Body of pancreas (tissue), 4 donors: ENCODE measurements around the gene MLEC. TPM values are rescaled to one million over a fixed set of nuclear protein-coding genes. Genes with fewer than 3 reads are reported as not detected.

ENCODE experiments used
- ATAC-seq: fragments of 150-250 bp; one replicate; pipeline ENCODE4 v1.9.1; 2016
- DNase-seq, 4 donors: peaks; one replicate each; pipeline ENCODE4 v3.0.0-alpha.2; 2019
- H3K27ac ChIP-seq, 4 donors: fragments of 200-600 bp; sonication (generic); 1 replicate in 3 of 4; 2 replicates in 1 of 4; pipeline versions ENCODE4 v1.5.1 to v1.6.1; 2016 to 2019; ENCODE audit warnings: mild to moderate bottlenecking in 1 of 4, mixed read lengths in 1 of 4, moderate library complexity in 1 of 4
- H3K27me3 ChIP-seq, 2 donors: fragments of 200-600 bp; sonication (generic); one replicate each; pipeline ENCODE4 v1.6.0; 2016; ENCODE audit warnings: mild to moderate bottlenecking in 1 of 2
- H3K36me3 ChIP-seq, 2 donors: fragments of 200-600 bp; sonication (generic); replicated peaks in 1 of 2; 2 replicates each; pipeline ENCODE4 v1.5.1; 2016; ENCODE audit warnings: low read depth in 2 of 2; ENCODE audit not compliant: insufficient read depth in 1 of 2
- H3K4me1 ChIP-seq: fragments of 200-600 bp; sonication (generic); one replicate; pipeline ENCODE4 v1.6.0; 2016
- H3K4me3 ChIP-seq, 2 donors: fragments of 200-600 bp; sonication (generic); 1 replicate in 1 of 2; 2 replicates in 1 of 2; pipeline ENCODE4 v1.5.1; 2016 to 2019
- H3K9me3 ChIP-seq, 3 donors: fragments of 200-600 bp; sonication (generic); 1 replicate in 2 of 3; 2 replicates in 1 of 3; pipeline ENCODE4 v1.5.1; 2016
- POLR2A ChIP-seq, 3 donors: fragments of 450-650 bp; IDR thresholded peaks; one replicate each; pipeline ENCODE4 v1.6.1; 2016; ENCODE audit warnings: antibody characterized with exemption in 3 of 3, mild to moderate bottlenecking in 2 of 3
- WGBS, 2 donors: methylation state at CpG; one replicate each; pipeline ENCODE4 v1.1.5; 2017; 5-methylcytosine and 5-hydroxymethylcytosine counted together
- intact Hi-C: fragments of 100-400 bp; cut with DNase I; formaldehyde crosslinking; loops from one replicate; pipeline ENCODE4 v1.15.1; 2023
- total RNA-seq, 2 donors: library from RNA; depleted of rRNA; stranded (reverse); fragments of >200 nt; gene quantifications; one replicate each; pipeline ENCODE4 v1.1.0, GENCODE V29; 2016
- TF ChIP-seq, protein P1 (sequence below), 7 experiments: fragments of 450-650 bp in 4 of 7; fragments of 200-600 bp in 3 of 7; sonication (generic) in 3 of 7; IDR thresholded peaks; one replicate each; pipeline ENCODE4 v1.5.1; 2016 to 2019; ENCODE audit warnings: antibody characterized with exemption in 7 of 7

The MLEC gene
- total RNA-seq, 2 donors from 2014 or later, result 54.7 to 107 TPM

DNA sequence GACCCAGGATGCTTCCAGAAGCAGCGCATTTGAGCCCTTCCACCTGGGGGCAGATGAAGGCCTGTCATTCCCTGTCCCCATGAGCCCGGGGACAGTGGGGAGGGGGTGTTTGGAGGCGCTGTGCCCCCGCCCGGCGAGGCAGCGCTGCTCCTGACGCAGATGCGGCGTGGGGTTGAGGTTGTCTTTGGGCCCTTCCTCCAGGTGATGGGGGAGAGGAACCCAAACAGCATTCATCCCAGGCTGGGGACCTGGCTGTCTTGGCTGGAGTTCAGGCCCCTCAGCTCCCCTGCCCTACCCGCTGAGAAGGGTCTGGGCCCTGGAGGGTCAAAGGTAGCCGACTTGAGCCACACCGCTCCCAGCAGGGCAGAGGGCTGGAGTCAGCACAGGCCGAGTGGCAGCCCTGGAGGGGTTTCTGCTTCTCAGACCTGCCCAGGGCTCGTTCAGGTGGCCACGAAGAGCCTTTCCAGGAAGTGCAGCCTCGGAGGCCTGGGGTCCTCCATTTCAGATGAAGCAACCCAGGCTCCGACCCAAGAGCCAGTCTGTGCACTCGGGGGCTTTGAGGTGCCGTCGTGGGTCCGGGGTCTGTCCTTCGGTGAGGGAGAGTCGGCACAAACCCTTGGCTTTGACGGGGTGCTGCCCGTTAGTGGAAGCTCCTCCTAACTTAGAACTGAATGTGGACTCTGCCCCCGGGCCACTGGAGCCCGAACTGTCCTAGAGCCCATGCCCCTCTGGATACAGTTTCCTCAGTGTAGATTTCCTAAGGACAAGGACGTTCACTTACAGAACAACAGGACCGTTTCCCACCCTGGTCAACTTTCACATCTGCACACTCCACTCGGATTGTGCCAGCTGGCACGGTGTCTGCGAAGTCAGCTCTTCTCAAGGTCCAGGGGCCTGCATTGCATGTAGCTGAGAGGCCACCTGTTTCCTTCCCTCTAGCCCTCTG is 54.8 kb downstream of the MLEC start:
- Histone ChIP-seq H3K4me3 (no peak overlapping the region), H3K4me1 (peaks cover 10% of the 10 kb centered on the region), H3K27me3 (no peaks in the 10 kb centered on the region), H3K27ac (peak overlapping the region in 3 of 4 donors; percentile 40 to 46 (median 43)), H3K36me3 (peaks cover 0 to 2% of the 10 kb centered on the region in 2 donors), H3K9me3 (no peaks in the 10 kb centered on the region)
- peak; percentile 70 to 91 (median 88) for DNase-seq
- TF ChIP-seq POLR2A (IDR thresholded peaks at IDR 0.05), result no peak
- TF ChIP-seq, protein P1, sequence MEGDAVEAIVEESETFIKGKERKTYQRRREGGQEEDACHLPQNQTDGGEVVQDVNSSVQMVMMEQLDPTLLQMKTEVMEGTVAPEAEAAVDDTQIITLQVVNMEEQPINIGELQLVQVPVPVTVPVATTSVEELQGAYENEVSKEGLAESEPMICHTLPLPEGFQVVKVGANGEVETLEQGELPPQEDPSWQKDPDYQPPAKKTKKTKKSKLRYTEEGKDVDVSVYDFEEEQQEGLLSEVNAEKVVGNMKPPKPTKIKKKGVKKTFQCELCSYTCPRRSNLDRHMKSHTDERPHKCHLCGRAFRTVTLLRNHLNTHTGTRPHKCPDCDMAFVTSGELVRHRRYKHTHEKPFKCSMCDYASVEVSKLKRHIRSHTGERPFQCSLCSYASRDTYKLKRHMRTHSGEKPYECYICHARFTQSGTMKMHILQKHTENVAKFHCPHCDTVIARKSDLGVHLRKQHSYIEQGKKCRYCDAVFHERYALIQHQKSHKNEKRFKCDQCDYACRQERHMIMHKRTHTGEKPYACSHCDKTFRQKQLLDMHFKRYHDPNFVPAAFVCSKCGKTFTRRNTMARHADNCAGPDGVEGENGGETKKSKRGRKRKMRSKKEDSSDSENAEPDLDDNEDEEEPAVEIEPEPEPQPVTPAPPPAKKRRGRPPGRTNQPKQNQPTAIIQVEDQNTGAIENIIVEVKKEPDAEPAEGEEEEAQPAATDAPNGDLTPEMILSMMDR (IDR thresholded peaks at IDR 0.05), result no peak
- intact Hi-C loops, result no loop called here
- 51 to 78% methylated on average over 14 to 31 of the region's 33 CpGs for WGBS, 2 donors
- ATAC-seq, result peak; percentile 85

GRCh38 chr12:120744922-120745493 is 58.1 kb downstream of the MLEC start:
- no peaks in the 10 kb centered on the region for H3K9me3 ChIP-seq
- H3K27ac ChIP-seq, result no peak overlapping the region
- TF ChIP-seq, protein P1 (IDR thresholded peaks at IDR 0.05), result no peak
- no peak for TF ChIP-seq POLR2A (IDR thresholded peaks at IDR 0.05)
- intact Hi-C loops, result no loop called here
- H3K4me1 ChIP-seq, result peaks cover 10% of the 10 kb centered on the region
- H3K4me3 ChIP-seq, result no peak overlapping the region
- no peaks in the 10 kb centered on the region for H3K27me3 ChIP-seq
- WGBS, 2 donors, result 80 to 83% methylated on average over 5 to 15 of the region's 15 CpGs
- no peaks in the 10 kb centered on the region for H3K36me3 ChIP-seq
- no peak for DNase-seq
- ATAC-seq, result no peak

- Histone ChIP-seq H3K27ac (no peak overlapping the region), H3K4me3 (no peak overlapping the region), H3K4me1 (no peaks in the 10 kb centered on the region), H3K27me3 (no peaks in the 10 kb centered on the region), H3K36me3 (no peaks in the 10 kb centered on the region), H3K9me3 (no peaks in the 10 kb centered on the region)
- DNase-seq, result no peak
- 86 to 93% methylated on average over 7 of the region's 7 CpGs for WGBS, 2 donors
- no peak for ATAC-seq
- TF ChIP-seq, protein P1 (IDR thresholded peaks at IDR 0.05), result no peak
- no peak for TF ChIP-seq POLR2A (IDR thresholded peaks at IDR 0.05)
- intact Hi-C loops, result no loop called here
These were observed 61.3 kb downstream of the MLEC start for GRCh38 chr12:120748242-120748641.

DNA sequence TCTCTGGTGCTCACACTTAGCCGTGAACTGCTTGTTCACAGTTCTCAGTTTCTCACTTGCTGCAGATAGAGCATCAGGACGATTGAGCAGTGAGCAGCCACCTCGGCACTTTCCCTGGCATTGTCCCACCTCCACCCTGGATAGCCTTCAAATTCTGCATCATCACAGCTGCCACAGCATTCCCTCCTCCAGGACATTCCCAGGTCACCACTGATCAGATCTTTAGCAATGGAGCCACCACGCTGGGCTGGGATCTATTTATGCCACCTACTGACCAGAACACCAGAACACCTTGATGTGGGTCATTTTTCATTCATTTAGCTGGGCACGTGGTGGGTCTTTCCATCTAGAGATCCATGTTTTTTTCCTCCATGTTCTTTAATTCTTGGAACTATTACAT is 62.3 kb downstream of the MLEC start:
- H3K27me3 ChIP-seq, result no peaks in the 10 kb centered on the region
- no peak for ATAC-seq
- TF ChIP-seq, protein P1 (IDR thresholded peaks at IDR 0.05), result no peak
- no peak for TF ChIP-seq POLR2A (IDR thresholded peaks at IDR 0.05)
- DNase-seq, result no peak
- no peaks in the 10 kb centered on the region for H3K4me1 ChIP-seq
- H3K4me3 ChIP-seq, result no peak overlapping the region
- H3K9me3 ChIP-seq, result no peaks in the 10 kb centered on the region
- no peaks in the 10 kb centered on the region for H3K36me3 ChIP-seq
- no peak overlapping the region for H3K27ac ChIP-seq
- intact Hi-C loops, result no loop called here
- WGBS, 2 donors, result 71 to 84% methylated on average over 5 of the region's 5 CpGs
